HG02870 (cell line): ENCODE measurements around the gene ITGBL1.

Source experiments
- ATAC-seq: cut with Tn5 transposase; IDR thresholded peaks from one replicate; pipeline ENCODE4 v1.9.1; 2021; ENCODE audit warnings: mild to moderate bottlenecking, moderate library complexity; ENCODE audit not compliant: unreplicated experiment

ITGBL1 gene

DNA sequence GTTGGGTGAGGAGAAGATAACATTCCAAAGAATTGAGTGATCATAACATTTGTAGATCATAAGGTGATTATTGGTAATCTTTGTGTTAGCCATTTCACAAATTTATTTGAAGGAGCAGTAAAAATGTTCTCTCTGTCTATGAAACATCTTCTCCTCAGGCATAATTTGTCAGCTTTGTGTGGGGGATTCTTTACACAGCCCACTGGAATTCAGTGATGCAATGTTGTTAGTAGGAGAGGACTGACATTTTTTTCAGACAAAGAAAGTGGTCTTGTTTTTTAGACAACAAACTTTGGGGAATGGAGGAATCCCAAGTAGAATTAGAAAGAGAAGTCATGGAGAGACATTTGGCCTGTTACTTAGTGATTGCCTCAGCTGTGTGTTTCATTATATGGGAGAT lies 100.3 kb downstream of the ITGBL1 start:
- ATAC-seq, result no peak

DNA sequence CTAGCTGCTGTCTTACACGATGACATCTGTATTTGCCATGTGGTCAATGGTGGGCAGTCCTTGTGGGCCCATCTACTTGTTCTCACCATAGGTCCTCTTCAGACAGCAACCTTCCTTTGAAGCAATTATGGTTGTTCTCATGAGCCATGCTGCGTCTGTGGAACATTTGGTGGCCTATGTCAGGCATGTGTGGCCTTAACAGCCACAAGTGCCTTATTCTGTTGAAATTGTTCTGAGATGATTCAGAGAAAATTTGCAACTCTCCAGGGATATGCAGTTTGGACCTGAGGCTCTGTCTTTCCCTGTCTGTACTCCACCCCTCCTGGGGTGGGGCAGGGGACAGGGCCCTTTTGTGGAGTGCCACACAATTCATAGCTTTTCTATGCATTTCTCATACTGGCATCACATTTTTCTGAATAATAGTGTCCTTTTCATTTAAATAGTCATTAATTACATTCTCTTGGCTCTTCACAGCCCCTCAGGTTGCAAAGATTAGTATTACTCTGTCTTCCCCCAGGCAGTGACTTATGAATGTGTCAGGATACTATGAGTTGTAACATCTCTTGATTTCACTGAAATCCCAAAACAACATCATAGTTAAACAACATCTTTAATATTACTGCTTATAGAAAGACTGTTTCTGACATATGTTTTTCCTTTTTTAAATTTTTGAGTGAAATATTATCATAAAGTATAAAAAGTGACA lies 102.1 kb downstream of the ITGBL1 start:
- no peak for ATAC-seq

DNA sequence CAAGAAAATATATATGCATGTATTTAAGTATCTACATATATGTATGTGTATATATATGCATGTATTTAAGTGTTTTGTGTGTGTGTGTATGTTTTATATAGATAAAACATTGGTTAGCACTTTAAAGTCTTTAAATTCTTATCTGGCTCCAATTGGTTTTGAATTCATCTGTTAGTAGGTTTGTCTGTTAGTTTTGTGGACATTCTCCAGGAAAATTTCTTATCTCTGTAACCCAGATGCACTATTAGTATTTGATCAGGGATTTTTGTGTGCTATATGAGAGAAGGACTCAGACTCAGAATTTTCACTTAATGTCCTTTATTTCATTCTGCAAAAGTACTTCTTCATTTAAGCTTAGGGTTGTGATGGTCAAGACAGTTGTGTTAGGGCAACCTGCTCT lies 103.1 kb downstream of the ITGBL1 start:
- ATAC-seq, result no peak

DNA sequence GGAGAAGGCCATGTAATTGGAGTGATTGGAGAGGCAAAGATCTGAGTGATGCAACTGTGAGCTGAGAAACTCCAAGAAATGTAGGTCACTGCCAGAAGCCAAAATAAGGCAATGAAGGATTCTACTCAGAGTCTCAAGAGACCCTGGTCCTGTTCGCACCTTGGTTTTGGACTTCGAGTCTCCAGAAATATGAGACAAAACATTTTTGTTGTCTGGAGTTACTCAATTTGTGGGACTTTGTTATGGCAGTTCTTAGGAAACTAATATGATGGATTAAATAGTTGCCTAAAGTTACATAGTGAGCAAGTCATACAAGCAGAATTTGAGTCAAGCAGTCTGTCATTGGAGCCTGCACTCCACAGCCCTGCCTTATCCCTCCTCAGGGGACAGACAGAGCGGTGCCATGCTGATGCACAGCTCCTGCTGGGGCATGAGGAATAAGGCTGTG lies 104.2 kb downstream of the ITGBL1 start:
- no peak for ATAC-seq

DNA sequence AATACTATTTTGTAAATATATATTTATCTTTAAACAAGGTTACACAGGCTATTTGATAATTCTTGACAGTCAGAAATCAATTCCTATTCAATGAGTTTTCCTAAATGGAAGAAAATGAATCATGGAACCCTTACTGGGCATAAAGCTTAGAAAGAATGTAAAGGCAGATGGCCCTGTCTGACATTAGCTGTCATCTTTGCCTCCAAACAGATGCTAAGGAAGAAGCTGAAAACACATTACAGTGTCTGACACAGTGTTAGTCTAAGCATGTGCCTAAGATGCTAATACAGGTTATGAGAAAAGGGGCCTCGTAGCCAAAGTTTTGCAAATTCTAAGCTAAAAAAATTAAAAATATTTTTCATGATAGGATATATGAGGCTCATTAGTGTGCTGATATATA lies 112.8 kb downstream of the ITGBL1 start:
- no peak for ATAC-seq

DNA sequence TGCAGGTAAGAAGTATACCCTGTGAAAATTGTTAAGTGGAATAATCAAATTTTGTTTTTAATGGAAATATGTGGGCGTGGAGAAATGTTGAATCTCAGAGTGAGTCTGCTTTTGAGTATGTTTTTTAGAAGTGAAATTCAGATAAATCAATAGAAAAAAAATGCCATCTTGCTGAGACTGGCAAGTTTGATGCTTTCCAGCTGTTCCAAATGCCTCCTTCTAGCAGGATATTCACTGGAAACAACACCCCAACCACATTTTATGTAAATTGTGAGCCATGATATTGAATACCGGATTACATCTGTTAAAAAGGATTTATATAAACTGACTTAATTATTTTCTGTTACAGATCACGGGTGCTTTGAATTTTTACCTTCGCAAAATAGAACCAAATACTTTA lies 115.4 kb downstream of the ITGBL1 start:
- ATAC-seq, result no peak

DNA sequence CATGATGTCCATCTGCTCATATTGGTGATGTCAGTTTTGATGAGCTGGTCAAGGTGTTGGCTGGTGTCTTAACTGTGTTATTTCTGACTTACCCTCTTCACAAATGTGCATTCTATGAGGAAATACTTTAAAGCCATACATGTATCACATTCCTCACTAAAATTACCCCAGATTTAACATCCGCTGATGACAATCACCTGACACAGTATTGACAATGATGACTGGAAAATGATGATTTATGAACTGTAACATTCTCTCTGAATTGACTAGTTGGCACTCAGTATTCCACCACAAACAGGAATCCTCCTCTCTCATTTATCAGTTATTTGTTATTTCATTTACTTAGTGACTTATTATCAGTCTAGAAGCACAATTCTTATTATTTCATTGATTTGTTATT lies 117.3 kb downstream of the ITGBL1 start:
- no peak for ATAC-seq

DNA sequence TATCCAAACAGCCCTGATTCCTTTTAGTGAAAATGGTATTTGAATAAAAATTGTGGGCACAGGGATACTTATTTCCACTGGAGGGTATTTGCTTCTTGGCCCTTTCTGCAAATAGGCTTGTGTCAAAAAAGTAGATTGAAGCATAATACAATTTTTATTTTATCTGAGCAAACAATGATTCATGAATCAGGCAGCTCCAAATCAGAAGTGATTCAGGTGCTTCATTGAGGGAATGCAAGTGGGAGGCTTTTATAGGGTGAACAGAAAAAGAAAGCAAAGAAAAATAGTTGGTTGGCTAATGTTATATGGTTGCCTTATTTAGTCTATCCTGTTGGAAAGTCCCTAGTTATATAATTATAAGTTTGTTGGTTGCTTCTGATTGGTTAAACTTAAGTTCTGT lies 117.9 kb downstream of the ITGBL1 start:
- no peak for ATAC-seq

DNA sequence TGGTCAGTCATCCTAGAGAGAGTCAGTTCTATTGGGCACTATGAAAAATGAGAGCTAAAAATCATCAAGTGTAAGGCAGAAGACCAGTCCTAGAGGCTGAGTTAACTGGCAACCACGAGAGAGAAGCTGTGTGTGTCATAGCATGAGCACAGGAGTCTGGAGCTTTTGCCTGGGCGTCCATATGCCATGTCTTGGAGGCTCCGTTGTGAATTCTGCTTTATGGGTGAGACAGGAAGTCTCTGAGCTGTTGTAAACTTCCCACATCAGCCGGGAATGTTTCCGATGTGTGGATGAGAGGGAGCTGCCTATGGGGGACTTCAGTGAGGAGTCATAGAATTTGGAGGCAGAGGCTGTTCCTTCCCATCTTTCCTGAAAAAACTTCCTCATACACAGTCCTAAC lies 120.0 kb downstream of the ITGBL1 start:
- no peak for ATAC-seq

DNA sequence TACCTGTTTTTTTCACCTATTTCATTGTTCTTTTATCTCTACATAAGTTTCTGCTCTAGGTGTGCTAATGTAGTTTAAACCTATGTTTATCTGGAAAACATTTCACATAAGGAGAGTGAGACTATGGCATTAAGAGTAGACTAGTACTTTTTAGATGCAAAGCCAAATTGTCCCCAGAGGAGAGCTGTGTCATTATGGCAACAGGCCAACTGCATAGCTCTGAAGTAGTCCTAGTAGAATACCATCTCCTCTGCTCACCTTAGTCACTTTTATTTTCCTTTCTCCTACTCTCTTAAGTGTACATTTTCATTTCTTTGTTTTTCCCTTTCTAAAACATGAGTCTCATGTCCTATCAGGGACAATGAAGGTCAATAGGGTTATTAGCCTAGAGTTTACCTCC lies 123.1 kb downstream of the ITGBL1 start:
- no peak for ATAC-seq

DNA sequence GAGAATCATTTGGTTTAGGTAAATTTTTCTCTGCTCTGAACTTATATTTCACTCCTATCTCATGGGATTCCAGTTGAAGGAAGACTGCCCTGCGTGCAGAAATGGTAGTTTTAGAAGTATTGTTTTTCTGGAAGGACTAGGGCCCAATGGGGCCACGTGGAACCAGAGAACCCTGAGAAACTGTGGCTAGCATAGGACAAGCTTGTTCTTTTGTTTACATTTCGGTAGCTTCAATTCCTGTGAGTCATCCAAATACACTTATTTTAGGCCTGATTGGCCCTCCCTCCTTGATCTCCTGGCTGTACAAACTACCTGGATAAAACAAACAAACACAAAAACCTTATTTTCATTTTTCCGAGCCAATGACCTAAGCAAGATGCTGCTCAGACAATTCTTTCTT lies 124.0 kb downstream of the ITGBL1 start:
- no peak for ATAC-seq

DNA sequence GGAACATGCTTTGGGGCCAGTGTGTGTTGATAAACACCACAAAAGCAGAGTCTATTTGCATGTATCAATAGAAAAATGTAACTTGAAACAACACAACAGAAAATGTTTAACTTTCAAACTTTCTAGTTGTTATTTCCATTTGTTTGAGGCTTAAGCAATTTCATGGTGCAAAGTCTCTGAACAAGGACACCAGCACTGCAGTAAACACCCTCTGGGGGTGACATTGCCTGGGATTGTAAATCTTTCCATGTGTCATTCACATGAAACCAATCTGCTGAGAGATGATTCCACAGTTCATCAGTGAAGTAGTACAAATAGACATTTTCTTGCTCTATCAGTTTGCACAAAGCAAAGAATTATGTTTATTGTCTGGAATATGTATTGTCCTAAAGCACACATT lies 124.5 kb downstream of the ITGBL1 start:
- ATAC-seq, result no peak

DNA sequence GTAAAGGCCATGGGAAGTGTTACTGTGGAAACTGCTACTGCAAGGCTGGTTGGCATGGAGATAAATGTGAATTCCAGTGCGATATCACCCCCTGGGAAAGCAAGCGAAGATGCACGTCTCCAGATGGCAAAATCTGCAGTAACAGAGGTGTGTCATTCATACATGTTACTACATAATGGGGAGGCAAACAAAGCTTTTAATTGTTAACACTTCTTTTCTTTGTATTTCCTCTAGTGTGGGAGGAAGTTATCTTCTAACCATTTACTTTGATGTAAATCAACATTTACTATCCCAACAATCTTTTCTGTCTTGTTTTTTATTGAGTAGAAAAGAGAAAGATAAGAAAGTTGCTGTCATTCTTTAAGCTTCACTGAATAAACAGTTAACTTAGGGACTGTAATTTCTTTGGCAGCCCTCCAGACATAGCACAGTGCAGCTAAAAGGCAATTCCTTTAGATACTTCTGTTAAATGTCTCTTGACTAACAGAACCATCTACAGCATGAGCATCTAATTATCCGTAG lies 126.9 kb downstream of the ITGBL1 start:
- no peak for ATAC-seq

DNA sequence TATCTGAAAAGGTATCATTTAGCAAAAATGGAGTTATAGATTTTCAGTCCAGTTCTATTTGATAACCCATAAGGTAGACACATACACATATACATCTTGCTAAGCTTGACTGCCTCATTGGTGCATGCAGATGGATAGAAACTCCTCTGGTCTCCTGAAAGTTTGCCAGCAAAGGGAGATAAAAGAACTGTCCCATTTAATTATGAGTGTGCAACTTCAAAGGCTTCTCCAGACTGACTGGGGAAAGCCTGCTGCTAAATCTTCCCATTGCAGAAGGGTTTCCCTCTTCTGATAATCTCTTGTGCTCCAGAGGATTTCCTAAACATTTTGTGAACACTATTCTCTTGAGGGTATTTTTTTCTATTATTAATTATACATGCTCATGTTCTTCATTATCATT lies 131.9 kb downstream of the ITGBL1 start:
- ATAC-seq, result no peak

DNA sequence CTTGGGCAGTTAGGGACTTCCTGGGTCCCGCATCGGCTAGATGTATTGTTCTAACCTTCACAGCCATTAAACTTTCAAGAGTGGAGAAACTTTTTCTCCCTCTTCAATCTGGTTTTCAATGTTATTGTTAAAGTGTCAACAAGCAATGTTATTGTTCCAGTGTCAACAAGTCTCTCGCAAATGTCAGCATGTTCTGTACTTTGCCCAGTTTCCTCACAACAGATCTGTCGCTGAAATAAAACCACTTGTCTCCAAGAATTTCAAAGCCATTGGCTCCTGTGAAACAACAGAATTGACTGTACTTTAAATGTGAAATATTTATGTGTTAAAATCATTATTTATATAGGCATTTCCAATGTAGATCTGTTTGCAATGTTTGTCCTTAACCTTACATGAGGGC lies 138.0 kb downstream of the ITGBL1 start:
- ATAC-seq, result no peak

DNA sequence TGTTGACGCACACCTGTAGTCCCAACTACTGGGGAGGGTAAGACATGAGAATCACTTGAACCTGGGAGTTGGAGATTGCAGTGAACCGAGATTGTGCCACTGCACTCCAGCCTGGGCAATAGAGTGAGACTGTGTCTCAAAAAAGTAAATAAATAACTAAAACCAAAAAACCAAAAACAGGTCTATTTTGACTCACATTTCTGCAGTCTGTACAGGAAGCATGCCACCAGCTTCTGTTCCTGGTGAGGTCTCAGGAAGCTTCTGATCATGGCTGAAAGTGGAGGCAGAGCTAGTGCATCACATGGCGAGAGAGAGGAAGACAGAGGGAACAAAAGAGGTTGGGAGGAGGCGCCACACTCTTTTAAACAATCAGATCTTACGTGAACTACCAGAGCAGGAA lies 142.5 kb downstream of the ITGBL1 start:
- ATAC-seq, result no peak

DNA sequence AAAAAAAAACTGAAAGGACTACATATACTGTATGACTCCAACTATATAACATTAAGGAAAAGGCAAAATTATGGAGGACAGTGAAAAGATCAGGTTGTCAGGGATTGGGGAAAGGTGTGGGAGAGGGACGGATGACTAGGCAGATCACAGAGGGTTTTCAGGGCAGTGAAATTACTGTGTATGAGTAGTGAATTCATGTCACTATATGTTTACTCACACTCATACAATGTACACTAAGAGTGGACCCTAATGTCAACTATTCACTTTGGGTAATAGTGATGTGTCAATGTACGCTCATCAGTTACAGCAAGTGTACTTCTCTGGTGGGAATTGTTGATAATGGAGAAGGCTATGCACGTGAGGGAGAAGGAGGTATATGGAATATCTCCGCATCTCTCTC lies 144.3 kb downstream of the ITGBL1 start:
- ATAC-seq, result no peak

DNA sequence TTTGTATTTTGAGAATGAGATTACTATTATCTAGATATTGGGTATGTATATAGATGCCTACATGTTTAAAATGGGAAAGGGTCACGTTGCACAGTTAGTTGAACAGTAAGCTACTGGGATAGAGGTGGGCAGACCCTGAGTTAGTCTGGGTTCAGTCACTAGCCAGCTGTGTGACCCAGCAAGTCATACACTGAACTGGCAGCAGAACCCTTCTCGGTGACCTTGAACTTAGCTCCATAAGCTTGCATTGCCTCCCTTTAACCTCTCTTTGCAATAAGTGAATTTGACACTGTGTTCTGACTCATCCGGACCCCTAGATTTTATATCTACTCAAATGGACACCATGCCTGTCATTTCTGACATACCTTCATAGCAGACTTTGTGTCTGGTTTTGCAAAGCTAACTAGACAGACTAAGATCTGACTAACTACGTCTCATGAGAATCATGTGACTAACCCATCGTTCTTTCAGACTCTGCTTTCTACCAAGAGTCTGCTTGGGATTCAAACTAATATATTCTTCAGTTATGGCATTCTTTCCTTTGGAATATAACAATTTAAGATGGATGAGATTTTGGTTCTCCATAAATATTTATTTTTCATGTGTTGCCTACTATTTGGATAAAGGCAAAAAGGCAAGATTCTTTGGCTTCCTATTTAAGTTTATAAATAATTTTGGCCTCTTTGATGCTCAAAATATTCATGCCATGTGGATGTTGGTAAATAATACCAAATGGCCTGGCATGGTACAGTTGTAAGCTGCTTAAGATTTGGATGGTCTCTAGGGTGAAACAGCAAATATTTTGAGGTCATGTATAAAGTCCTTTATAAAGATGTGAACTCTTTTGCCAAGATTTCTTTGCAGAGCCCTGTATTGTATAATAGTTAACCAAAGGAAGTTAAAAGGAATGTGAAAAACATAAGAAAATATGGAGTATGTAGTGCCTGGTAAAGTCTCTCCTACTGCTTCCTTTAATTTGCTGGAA lies 159.3 kb downstream of the ITGBL1 start:
- no peak for ATAC-seq

DNA sequence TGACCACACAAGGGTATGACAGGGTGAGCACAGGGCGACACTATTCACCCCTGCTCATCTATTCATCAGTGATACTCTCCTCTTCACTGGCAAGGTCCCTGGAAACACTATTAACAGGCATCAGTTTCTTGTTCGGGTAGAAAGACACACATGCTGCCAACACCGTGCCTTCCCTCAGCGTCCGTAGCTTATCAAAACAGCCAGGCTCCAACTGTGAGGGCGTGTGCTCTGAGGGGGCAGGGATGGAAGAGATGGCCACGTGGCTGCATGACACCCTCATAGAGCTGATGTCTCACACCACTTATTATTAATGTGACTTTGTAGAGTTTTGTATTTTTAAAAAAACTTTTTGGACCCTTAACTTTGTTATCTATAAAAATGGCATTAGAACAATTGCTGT lies 160.3 kb downstream of the ITGBL1 start:
- ATAC-seq, result no peak

DNA sequence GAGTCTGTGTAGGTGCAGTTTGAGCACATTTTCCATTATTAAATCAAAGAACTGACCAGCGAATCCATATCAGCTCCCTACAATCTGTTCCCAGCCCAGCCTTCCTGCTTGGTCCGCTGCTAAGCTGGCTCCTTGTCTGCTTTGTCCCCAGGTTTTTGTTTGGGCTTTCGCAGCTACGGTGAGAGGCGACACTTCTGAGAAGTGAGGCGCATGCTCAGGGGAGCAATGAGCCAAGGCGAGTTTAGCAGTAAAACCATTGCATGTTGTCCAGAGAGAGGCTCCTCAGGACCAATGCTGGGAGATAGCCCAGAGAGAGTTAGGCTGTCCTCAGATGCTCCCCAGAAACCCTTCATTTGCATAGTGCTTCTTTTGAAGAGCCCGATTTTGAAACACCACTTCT lies 162.0 kb downstream of the ITGBL1 start:
- ATAC-seq, result no peak

DNA sequence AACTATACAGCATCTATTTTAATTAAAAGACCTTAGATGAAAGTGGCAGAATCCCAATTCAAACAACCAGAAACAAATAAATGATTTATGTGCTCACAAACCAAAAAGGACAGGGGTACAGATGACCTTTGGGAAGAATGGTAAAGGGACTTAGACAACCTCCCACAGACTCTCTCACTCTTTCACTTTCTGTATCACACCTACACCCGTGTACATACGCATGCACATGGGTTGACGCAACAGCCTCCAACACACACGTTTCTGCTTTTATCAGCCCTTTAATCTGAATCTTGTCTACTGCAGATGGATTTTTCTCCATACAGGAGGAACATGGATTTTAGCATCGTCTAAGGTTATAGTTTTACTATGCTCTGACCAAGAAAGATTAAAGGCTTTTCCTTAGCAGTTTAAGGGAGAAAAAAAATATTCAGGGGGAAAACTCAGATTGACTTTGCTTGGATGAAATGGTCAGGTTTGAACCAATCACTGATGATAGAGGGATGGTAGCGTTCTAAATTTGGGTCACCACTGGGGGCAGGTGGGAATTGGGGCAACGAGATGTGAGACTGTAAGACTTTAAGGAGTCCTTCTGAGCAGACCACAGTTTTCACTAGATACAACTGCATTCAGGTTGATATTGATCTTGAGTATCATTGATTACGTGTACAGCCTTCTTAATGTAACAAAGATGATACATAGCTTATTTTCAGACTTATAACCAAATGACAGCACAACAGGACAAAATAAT lies 166.1 kb downstream of the ITGBL1 start:
- no peak for ATAC-seq
